Brain pericyte (primary cell): ENCODE data around the gene SFSWAP.

ENCODE experiments used
- DNase-seq: peaks from one replicate; pipeline ENCODE4 v3.0.0-alpha.2; 2012; ENCODE audit warnings: low read depth, low spot score

SFSWAP gene

GRCh38 chr12:131786331-131786730 lies 75.4 kb downstream of the SFSWAP start:
- no peak for DNase-seq

DNA sequence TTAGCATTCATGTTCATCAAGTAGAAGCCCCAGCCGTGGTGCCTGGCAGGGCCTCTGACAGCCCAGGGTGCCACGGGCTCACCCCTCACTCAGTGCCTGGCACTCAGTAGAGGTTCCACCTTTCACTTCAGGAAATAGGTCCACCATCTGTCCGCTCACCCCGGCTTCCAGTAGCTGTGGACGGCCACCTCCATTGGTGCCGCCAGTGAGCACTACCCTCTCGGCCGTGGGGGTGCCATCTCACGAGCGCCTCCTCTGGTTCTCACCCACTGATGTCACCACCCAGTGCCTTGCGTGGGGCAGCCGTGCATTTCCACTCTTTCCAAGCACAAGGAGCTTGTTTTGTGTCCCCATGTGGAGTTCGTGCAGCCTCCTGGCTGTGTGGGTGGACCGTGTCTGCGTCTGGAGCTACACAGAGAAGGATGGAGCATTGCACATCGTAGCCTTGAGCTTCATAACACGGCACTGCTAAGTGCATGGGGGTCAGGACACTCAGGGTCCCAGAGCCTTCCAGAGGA lies 76.3 kb downstream of the SFSWAP start:
- DNase-seq = no peak

GRCh38 chr12:131788070-131788469 lies 77.2 kb downstream of the SFSWAP start:
- DNase-seq = no peak

DNA sequence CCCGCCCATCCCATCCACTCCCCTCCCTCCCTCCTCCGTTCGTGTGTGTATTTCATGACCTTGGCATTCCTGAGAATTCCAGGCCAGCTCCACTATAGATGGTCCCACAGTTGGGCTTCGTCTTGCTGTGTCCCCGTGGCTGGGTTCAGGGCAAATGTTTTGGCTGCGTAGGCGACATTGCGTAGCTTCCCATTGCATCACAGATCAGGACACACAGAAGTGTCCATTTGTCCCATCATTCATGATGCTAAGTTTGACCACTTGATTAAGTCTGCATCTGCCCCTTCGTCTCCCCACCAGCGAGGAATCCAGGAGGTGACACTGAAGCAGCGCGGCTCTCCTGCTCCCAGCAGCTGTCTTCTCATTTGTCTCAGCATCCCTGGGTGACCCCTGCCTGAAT lies 78.7 kb downstream of the SFSWAP start:
- no peak for DNase-seq

- DNase-seq = no peak
Measured at GRCh38 chr12:131793243-131794022, 82.5 kb downstream of the SFSWAP start.

GRCh38 chr12:131794061-131794460 lies 83.2 kb downstream of the SFSWAP start:
- no peak for DNase-seq

- DNase-seq = no peak
Measured at GRCh38 chr12:131794573-131794972, 83.7 kb downstream of the SFSWAP start.

- DNase-seq = no peak
Measured at GRCh38 chr12:131795064-131795463, 84.2 kb downstream of the SFSWAP start.

- no peak for DNase-seq
Measured at GRCh38 chr12:131795690-131796410, 85.0 kb downstream of the SFSWAP start.

DNA sequence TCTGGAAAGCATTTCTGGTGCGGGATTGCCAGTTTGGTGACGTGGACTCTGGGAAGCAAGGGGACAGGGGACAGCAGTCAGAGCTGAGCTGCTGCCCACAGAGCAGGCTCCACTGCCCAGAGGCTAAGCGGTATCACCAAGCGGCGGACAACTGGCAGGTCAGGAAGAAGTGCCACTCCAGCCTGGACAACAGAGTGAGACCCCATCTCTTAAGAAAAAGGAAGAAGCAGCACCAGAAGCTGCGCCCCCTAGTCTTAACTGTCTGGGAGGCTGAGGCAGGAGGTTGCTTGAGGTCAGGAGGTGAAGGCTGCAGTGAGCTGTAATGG lies 85.5 kb downstream of the SFSWAP start:
- DNase-seq = no peak

- DNase-seq = no peak
Measured at GRCh38 chr12:131796754-131797587, 86.1 kb downstream of the SFSWAP start.

DNA sequence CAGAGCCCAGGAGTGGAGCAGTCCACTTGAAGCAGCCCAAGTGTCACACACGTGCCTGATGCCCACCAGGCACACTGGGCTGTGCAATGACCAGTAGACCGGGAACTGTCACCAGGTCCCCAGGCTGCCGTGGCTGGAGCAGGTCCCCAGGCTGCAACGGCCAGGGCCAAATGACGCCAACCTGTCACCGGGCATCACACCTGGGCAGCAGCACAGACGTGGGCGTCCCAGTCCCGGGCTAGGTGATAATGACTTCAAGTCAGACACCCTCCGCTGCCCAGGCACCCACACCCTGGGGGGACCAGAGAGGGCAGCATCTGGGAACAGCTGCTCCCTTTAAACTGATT lies 86.7 kb downstream of the SFSWAP start:
- no peak for DNase-seq

DNA sequence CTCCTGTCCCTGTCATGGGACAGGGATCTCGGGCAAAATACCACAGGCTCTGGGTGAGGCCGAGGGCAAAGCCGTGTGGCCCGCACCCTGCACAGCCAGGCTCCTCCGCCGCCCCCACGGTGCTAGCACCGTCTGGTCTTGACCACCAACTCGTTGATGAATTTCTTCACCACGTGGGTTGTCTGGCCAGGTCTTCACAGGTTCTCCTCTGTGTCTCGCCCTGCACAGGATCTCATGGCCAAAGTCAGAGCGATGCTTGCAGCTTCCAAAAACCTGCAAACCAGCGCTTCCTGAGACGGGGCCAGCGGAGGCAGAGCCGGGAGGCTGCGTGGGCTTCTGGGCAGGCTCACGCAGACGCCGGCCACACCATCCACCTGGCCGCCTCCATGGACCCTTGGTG lies 88.3 kb downstream of the SFSWAP start:
- no peak for DNase-seq

GRCh38 chr12:131799828-131800593 lies 89.1 kb downstream of the SFSWAP start:
- DNase-seq = no peak

DNA sequence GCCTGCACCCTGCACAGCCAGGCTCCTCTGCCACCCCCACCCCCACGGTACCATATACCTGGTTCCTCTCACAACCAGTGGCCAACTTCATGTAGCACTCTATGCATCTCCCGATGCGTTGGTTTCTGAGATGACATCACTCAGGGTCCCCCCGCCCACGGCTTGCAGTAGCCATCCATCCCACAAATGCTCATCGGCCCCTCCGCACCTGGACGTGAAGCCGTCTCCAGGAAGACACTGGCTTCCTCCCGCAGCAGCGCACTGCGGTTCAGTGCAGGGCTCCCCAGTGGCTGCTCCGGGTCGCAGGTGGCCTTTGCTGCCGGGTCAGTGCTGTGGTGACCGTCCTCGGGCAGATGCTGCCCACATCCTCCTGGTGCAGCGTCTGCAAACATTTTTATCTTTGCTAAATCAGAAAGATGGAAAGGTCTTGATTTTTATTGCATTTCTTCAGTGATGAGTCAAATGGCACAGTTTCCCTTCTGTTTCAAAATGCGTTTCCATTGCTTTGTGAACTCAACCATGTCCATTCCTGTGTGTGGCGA lies 89.8 kb downstream of the SFSWAP start:
- DNase-seq = no peak

DNA sequence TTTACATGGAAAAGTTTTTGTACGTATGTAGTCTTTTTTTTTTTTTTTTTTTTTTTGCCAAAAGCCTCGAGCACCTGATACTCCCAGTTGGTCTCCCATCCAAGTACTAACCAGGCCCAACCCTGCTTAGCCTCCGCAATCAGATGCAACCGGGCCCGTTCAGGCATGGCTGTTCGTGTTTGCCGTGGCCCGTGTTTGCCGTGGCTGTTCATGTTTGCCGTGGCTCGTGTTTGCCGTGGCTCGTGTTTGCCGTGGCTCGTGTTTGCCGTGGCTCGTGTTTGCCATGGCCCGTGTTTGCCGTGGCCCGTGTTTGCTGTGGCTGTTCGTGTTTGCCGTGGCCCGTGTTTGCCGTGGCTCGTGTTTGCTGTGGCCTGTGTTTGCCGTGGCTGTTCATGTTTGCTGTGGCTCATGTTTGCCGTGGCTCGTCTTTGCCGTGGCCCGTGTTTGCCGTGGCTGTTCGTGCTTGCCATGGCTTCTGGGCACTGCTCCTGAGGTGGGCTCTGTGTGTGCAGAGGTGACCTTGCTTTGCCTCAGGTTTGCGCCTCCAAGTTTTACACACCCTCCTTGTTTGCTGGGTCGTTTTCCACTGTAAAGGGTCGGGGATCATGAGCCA lies 90.5 kb downstream of the SFSWAP start:
- DNase-seq = no peak

DNA sequence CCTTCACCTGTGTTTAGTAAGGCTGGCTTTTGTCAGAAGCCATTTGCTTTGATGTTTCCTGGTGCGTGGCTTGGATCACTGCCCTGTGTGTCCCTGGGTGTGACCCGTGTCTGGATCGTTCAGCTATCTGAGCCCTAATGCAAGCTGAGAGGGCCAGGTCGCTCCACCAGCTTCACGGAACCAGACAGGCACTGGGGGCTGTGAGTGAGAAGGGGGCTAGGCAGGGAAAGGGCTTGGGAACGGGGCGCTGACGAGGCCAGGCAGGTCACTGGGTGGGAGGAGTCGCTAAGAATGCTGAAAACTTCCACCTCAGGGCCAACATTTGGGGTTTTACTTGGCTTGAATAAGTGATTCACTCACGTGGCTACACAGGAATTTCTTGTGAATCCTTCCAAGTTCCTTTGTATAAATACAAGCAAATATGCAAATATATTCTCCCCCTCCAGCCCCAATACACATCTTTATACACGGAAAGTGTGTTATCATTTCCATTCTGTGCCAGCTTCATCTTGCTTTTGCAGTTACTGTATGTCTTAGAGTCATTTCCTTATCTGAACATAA lies 93.2 kb downstream of the SFSWAP start:
- DNase-seq = no peak

DNA sequence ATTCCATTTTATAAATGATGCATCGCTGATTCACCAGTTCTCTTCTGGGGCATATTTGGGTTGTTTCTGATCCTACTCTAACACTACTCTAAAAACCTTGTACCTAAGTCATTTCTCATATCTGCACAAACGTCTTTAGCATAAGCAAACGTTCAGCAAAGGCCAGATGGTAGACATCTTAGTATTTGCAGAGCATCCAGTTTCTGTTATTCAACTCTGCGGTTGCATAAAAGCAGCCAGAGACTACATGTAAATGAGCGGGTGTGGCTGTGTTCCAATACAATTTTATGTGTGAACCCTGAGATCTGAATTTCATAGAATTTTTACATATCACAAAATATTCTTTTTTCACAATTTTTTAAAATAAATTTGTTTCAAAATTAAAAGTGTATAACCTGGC lies 94.5 kb downstream of the SFSWAP start:
- no peak for DNase-seq

DNA sequence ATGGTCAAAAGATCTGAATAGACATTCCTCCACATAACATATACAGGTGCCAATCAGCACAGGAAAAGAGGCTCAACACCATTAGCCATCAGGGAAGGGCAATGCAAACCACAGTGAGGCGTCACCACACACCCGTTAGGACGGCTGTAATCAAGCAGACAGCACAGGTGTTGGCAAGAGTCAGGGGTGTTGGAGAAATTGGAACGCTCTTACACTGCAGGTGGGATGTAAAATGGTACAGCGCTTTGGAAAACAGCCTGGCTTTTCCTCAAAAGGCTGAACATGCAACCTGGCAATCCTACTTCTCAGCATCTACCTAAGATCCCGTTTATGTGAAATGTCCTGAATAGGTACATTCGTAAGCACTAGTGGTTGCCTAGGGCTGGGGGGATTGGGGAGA lies 95.8 kb downstream of the SFSWAP start:
- no peak for DNase-seq

- no peak for DNase-seq
Measured at GRCh38 chr12:131808744-131809371, 98.0 kb downstream of the SFSWAP start.
